Lung (tissue), 12 donors: Measurements from ENCODE around the gene MYO5A. TPM values are rescaled to one million over a fixed set of nuclear protein-coding genes. Genes with fewer than 3 reads are reported as not detected.

Source experiments
- ATAC-seq: fragments of 200-7000 bp; cut with Tn5 transposase; one replicate; pipeline ENCODE4 v1.9.1; 2020; ENCODE audit warnings: moderate number of reproducible peaks; ENCODE audit not compliant: insufficient read depth, low FRiP score
- DNase-seq, 3 donors: peaks; one replicate each; pipeline ENCODE4 v3.0.0-alpha.2; 2013 to 2017
- H3K27ac ChIP-seq, 2 donors: one replicate each; pipeline ENCODE4 v1.5.1; 2013; ENCODE audit warnings: mild to moderate bottlenecking in 2 of 2, moderate library complexity in 2 of 2, control low read depth in 1 of 2, inconsistent platforms in 1 of 2, low read depth in 1 of 2, low read length in 1 of 2
- H3K27me3 ChIP-seq, 3 donors: one replicate each; pipeline ENCODE4 v1.5.1; 2013; ENCODE audit warnings: low read length in 2 of 3; ENCODE audit not compliant: control insufficient read depth in 3 of 3, insufficient read depth in 3 of 3
- H3K36me3 ChIP-seq, 4 donors: one replicate each; pipeline ENCODE4 v1.5.1; 2013; ENCODE audit warnings: low read length in 4 of 4, mild to moderate bottlenecking in 1 of 4, moderate library complexity in 1 of 4; ENCODE audit not compliant: control insufficient read depth in 4 of 4, insufficient read depth in 4 of 4
- H3K4me1 ChIP-seq, 5 donors: one replicate each; pipeline ENCODE4 v1.5.1; 2013; ENCODE audit warnings: low read length in 5 of 5, mild to moderate bottlenecking in 2 of 5, moderate library complexity in 1 of 5; ENCODE audit not compliant: control insufficient read depth in 5 of 5, insufficient read depth in 5 of 5
- H3K4me3 ChIP-seq: one replicate; pipeline ENCODE4 v1.5.1; 2013; ENCODE audit warnings: mild to moderate bottlenecking, control low read depth, moderate library complexity
- H3K9ac ChIP-seq, 2 donors: one replicate each; pipeline ENCODE4 v1.5.1; 2013; ENCODE audit warnings: low read length in 2 of 2, control low read depth in 1 of 2; ENCODE audit not compliant: insufficient read depth in 1 of 2
- H3K9me3 ChIP-seq, 4 donors: one replicate each; pipeline ENCODE4 v1.5.1; 2013; ENCODE audit warnings: low read length in 3 of 4, mild to moderate bottlenecking in 1 of 4, moderate library complexity in 1 of 4; ENCODE audit not compliant: control insufficient read depth in 4 of 4, insufficient read depth in 3 of 4
- WGBS, 2 donors: extraction: QIAGEN DNeasy Blood & Tissue Kit; methylation state at CpG; one replicate each; pipeline ENCODE4 v1.1.7; 2013; 5-methylcytosine and 5-hydroxymethylcytosine counted together
- polyA plus RNA-seq, 2 donors: library from polyadenylated mRNA; stranded (reverse); fragments of 200-250 nt; gene quantifications; one replicate each; pipeline ENCODE4 v1.2.1, GENCODE V29; 2013
- total RNA-seq, 2 donors: library from RNA; depleted of rRNA in 1 of 2; stranded (reverse); fragments of >200 nt in 1 of 2; gene quantifications; one replicate each; pipeline ENCODE4 v1.2.1, GENCODE V29; 2014 to 2021
- TF ChIP-seq, protein P1 (sequence below): IDR thresholded peaks from 2 replicates; pipeline ENCODE4 v1.5.1; 2012; ENCODE audit warnings: mild to moderate bottlenecking; ENCODE audit errors: control extremely low read depth, extremely low read depth
- donor health status: control.
- donor health status: control.
- donor health status: Bipolar disorder and iron deficiency.
- donor health status: healthy.
- donor health status: DM: yes; HTN: yes; CAD: no.

The MYO5A gene
- total and polyA plus RNA-seq, 4 donors: 4.5 to 30.5 (median 13.3) TPM

DNA sequence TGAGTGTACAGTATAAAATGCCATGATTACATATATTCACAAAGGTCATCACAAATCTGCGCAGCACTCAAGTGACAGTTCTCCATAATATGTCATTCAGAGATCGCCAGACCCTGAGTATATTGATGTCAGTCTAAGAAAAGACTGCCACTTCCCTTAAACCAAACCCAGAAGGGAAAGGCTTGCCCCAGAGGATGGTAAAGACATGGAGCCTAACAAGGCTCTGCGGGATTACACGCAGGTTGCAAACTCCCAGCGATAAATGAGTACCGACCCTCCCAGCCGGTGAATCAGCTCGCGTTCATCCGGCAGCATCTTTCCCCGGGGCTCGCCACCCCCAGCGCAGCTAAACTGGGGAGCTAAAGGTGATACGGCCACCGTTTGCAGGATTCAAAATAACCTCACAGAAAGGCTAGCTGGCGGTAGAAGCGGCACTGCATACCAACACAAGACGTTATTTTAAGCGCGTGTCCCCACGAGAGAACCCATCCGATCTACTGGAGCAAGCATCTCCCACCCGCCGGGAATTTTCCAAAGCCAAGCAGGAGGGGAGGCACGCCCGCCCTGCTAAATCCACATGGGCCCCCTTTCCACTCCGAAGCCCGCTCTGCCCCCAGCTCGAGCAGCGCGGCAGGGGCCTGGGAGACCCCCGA is 643 bp downstream of the MYO5A start:
- peak overlapping the region; percentile 87 for H3K27ac ChIP-seq
- ATAC-seq (no peak), DNase-seq (peak; percentile 28 to 40 (median 34))
- no peaks in the 10 kb centered on the region for H3K36me3 ChIP-seq
- H3K9me3 ChIP-seq: no peaks in the 10 kb centered on the region
- TF ChIP-seq, protein P1, sequence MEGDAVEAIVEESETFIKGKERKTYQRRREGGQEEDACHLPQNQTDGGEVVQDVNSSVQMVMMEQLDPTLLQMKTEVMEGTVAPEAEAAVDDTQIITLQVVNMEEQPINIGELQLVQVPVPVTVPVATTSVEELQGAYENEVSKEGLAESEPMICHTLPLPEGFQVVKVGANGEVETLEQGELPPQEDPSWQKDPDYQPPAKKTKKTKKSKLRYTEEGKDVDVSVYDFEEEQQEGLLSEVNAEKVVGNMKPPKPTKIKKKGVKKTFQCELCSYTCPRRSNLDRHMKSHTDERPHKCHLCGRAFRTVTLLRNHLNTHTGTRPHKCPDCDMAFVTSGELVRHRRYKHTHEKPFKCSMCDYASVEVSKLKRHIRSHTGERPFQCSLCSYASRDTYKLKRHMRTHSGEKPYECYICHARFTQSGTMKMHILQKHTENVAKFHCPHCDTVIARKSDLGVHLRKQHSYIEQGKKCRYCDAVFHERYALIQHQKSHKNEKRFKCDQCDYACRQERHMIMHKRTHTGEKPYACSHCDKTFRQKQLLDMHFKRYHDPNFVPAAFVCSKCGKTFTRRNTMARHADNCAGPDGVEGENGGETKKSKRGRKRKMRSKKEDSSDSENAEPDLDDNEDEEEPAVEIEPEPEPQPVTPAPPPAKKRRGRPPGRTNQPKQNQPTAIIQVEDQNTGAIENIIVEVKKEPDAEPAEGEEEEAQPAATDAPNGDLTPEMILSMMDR: no peak
- peaks cover 4 to 13% (median 6%) of the 10 kb centered on the region in 5 donors for H3K4me1 ChIP-seq
- H3K4me3 ChIP-seq: peak overlapping the region; percentile 79
- 3 to 6% methylated on average over 32 of the region's 32 CpGs for WGBS, 2 donors
- H3K27me3 ChIP-seq: peaks cover 0 to 47% (median 43%) of the 10 kb centered on the region in 3 donors
- peak overlapping the region in 1 of 2 donors; percentile 32 for H3K9ac ChIP-seq

DNA sequence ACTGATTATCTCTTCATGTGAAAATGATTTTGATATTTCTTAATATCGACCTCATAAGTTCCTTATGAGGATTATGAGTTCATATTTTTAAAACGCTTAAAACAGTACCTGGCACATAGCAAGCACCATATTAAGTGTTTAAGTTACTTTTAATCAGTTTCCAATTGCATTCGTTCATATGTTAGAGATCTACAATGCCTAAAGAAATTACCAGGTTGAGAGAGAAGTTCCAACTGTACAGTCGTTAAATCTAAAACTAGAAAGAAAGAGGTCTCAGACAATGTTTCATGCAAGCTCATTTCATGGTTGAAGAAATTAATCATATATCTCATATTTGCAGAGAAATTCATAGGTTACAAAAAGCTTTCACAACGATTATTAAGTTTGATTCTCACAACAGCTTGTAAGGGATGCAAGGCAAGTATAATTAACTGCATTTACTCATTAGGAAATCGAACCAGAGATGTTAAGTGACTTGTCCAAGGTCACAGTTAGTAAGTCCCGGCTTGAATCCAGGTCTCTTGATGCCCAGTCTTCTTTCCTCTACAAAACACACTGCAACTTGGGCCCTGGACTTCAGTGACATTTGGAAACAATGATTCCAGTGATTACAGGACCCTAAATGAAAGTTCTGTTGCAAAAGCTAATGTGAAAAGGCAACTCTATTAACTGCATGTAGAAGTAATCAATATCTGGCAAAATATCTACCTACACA is 1.3 kb downstream of the MYO5A start:
- ATAC-seq: no peak
- peaks cover 0 to 45% (median 38%) of the 10 kb centered on the region in 3 donors for H3K27me3 ChIP-seq
- WGBS, 2 donors: 91 to 92% methylated on average over 7 of the region's 7 CpGs
- TF ChIP-seq, protein P1: no peak
- no peaks in the 10 kb centered on the region for H3K9me3 ChIP-seq
- no peak overlapping the region for H3K27ac ChIP-seq
- H3K9ac ChIP-seq: no peak overlapping the region
- no peak for DNase-seq
- H3K36me3 ChIP-seq: no peaks in the 10 kb centered on the region
- peaks cover 4 to 13% (median 6%) of the 10 kb centered on the region in 5 donors for H3K4me1 ChIP-seq
- no peak overlapping the region for H3K4me3 ChIP-seq

DNA sequence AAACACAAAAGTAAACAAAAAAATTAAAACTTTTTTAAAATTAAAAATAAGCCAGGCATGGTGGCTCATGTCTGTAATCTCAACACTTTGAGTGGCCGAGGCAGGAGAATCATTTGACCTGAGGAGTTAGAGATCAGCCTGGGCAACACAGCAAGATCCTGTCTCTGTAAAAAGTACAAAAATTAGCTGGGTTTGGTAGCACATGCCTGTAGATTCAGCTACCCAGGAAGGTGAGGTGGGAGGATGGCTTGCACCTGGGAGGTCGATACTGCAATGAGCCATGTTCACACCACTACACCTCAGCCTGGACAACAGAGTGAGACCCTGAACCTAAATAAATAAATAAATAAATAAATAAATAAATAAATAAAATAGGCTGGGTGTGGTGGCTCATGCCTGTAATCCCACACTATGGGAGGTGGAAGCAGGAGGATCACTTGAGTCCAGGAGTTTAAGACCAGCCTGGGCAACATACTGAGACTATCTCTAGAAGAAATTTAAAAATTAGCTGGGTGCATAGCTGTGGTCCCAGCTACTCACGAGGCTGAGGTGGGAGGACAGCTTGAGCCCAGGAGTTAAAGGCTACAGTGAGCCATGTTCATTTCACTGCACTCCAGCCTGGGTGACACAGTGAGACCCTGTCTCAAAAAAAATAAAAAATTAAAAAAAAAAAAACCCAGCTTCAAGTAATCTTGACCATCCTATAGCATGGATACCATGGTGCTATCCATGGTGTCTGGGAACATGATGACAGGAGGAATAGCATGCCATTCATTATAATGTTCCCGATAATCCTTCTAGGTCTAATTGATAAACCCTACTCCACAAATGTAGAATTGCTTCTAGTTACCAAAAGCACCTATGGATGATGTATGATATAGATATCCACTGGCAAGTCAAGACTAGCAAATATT is 4.2 kb downstream of the MYO5A start:
- peaks cover 0 to 10% (median 6%) of the 10 kb centered on the region in 5 donors for H3K4me1 ChIP-seq
- no peak for ATAC-seq
- TF ChIP-seq, protein P1: no peak
- no peaks in the 10 kb centered on the region for H3K9me3 ChIP-seq
- H3K27me3 ChIP-seq: peaks cover 0 to 18% (median 9%) of the 10 kb centered on the region in 3 donors
- H3K4me3 ChIP-seq: no peak overlapping the region
- no peak overlapping the region for H3K9ac ChIP-seq
- no peak overlapping the region for H3K27ac ChIP-seq
- 93 to 97% methylated on average over 4 of the region's 4 CpGs for WGBS, 2 donors
- no peak for DNase-seq
- H3K36me3 ChIP-seq: no peaks in the 10 kb centered on the region
